Vagina (tissue), 2 donors: ENCODE measurements around the gene TTC3. TPM values are rescaled to one million over a fixed set of nuclear protein-coding genes. Genes with fewer than 3 reads are reported as not detected.
A peak's percentile ranks its signal among the peaks of the same experiment; 100 is the strongest.

Experiments used
- DNase-seq, 2 donors: peaks; one replicate each; pipeline ENCODE4 v3.0.0-alpha.2; 2017; ENCODE audit errors: extremely low spot score in 2 of 2
- H3K27ac ChIP-seq: fragments of 200-600 bp; sonication (generic); one replicate; pipeline ENCODE4 v1.5.1; 2019
- H3K27me3 ChIP-seq: fragments of 200-600 bp; sonication (generic); one replicate; pipeline ENCODE4 v1.5.1; 2019
- H3K36me3 ChIP-seq, 2 donors: fragments of 200-600 bp; sonication (generic); one replicate each; pipeline ENCODE4 v1.5.1; 2017 to 2019
- H3K4me1 ChIP-seq: fragments of 200-600 bp; sonication (generic); one replicate; pipeline ENCODE4 v1.5.1; 2019
- H3K4me3 ChIP-seq, 2 donors: fragments of 200-600 bp; sonication (generic); 1 replicate in 1 of 2; 2 replicates in 1 of 2; pipeline ENCODE4 v1.5.1; 2016 to 2019
- H3K9me3 ChIP-seq: fragments of 200-600 bp; sonication (generic); one replicate; pipeline ENCODE4 v1.5.1; 2019
- CTCF ChIP-seq, 3 experiments: fragments of 450-650 bp in 2 of 3; fragments of 200-600 bp in 1 of 3; sonication (generic) in 1 of 3; IDR thresholded peaks; one replicate each; pipeline ENCODE4 v1.5.1; 2017 to 2019; ENCODE audit warnings: antibody characterized with exemption in 3 of 3, mild to moderate bottlenecking in 2 of 3, moderate library complexity in 2 of 3
- POLR2A ChIP-seq, 2 donors: fragments of 450-650 bp; IDR thresholded peaks; one replicate each; pipeline ENCODE4 v1.6.1; 2017; ENCODE audit warnings: antibody characterized with exemption in 2 of 2, mild to moderate bottlenecking in 2 of 2, moderate library complexity in 2 of 2
- POLR2AphosphoS5 ChIP-seq, 2 donors: sonication (generic); formaldehyde crosslinking; IDR thresholded peaks; one replicate each; pipeline ENCODE4 v1.9.0; 2017; ENCODE audit warnings: antibody characterized with exemption in 2 of 2, mild to moderate bottlenecking in 2 of 2, low read depth in 1 of 2; ENCODE audit not compliant: insufficient read depth in 1 of 2
- intact Hi-C: fragments of 100-400 bp; cut with DNase I; formaldehyde crosslinking; loops from one replicate; pipeline ENCODE4 v1.15.1; 2023
- total RNA-seq: library from RNA; depleted of rRNA; stranded (reverse); fragments of >200 nt; gene quantifications from one replicate; pipeline ENCODE4 v1.2.3, GENCODE V29; 2016

Gene TTC3
- total RNA-seq, 1 donor from 2014 or later = 98.0 TPM

- Histone ChIP-seq H3K9me3 (no peaks in the 10 kb centered on the region), H3K4me3 (no peak overlapping the region), H3K27ac (no peak overlapping the region), H3K27me3 (no peaks in the 10 kb centered on the region), H3K36me3 (peaks cover 0 to 87% of the 10 kb centered on the region in 2 donors), H3K4me1 (no peaks in the 10 kb centered on the region)
- peak in 1 of 2 donors; percentile 47 for DNase-seq
- no peak for TF ChIP-seq POLR2AphosphoS5 (IDR thresholded peaks at IDR 0.05; ENCODE audit: insufficient read depth in 1 of 2, low read depth in 1 of 2)
- no peak for TF ChIP-seq POLR2A (IDR thresholded peaks at IDR 0.05)
- TF ChIP-seq CTCF (IDR thresholded peaks at IDR 0.05) = no peak
- intact Hi-C loops = no loop called here
Observed at GRCh38 chr21:37228003-37228400, 154.9 kb downstream of the TTC3 start.

DNA sequence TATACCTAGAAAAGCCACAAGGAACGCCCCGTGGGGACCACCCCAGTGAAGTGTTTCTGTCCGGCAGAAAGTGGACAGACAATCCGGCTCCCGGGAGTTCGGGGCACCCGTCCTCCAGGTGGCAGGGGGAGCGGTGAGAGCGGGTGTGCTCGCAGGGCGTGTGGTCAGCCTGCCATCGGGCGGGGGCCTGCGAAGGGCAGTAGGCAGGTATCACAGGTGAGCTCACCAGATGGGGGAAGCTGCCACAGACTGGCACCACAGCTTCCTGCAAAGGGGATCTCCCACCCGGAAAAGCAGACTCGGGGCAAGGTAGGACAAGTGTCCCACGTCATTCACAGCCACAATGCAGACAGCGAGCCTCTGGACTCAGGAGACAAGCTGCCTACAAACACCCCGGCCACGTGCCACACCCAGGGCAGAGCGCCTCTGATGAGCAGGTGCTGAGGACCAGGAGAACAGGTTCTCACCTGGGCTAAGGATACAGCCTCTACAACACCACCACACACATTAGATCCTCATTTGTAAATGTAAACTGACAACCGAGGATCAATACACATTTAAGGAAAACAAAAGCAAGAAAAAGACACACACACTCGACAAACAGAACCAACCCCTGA is 157.7 kb downstream of the TTC3 start:
- Histone ChIP-seq H3K4me1 (no peaks in the 10 kb centered on the region), H3K9me3 (no peaks in the 10 kb centered on the region), H3K4me3 (no peak overlapping the region), H3K27ac (no peak overlapping the region), H3K27me3 (no peaks in the 10 kb centered on the region), H3K36me3 (peaks cover 0 to 77% of the 10 kb centered on the region in 2 donors)
- intact Hi-C loops = no loop called here
- no peak for TF ChIP-seq POLR2AphosphoS5 (IDR thresholded peaks at IDR 0.05; ENCODE audit: insufficient read depth in 1 of 2, low read depth in 1 of 2)
- TF ChIP-seq POLR2A (IDR thresholded peaks at IDR 0.05) = no peak
- no peak for TF ChIP-seq CTCF (IDR thresholded peaks at IDR 0.05)
- peak in 1 of 2 donors; percentile 91 for DNase-seq

DNA sequence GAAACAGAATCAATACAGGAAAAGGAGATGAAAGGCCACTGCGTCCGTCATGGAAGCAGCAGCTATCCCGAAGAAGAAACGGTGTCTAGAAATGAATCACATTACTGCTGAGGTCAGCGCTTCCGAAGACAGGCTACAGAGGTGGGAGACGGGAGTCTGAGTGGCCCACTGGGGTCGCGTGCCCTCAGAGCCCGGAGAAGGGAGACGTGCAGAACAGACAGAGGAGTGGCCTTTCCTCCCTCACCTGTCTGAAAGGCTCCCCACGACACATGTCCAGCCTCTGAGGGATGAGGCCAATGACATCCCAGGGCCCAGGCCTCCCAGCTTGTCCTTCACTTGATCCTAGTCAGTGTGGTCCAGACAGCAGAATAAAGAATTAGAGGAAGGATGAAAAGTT is 158.2 kb downstream of the TTC3 start:
- TF ChIP-seq POLR2A (IDR thresholded peaks at IDR 0.05) (no peak), POLR2AphosphoS5 (IDR thresholded peaks at IDR 0.05; ENCODE audit: insufficient read depth in 1 of 2, low read depth in 1 of 2) (no peak), CTCF (IDR thresholded peaks at IDR 0.05) (no peak)
- Histone ChIP-seq H3K9me3 (no peaks in the 10 kb centered on the region), H3K27ac (no peak overlapping the region), H3K27me3 (no peaks in the 10 kb centered on the region), H3K36me3 (peaks cover 0 to 76% of the 10 kb centered on the region in 2 donors), H3K4me1 (no peaks in the 10 kb centered on the region), H3K4me3 (no peak overlapping the region)
- intact Hi-C loops = no loop called here
- peak in 1 of 2 donors; percentile 64 for DNase-seq

- no peak for DNase-seq
- Histone ChIP-seq H3K27me3 (no peaks in the 10 kb centered on the region), H3K36me3 (peaks cover 0 to 72% of the 10 kb centered on the region in 2 donors), H3K27ac (no peak overlapping the region), H3K4me3 (no peak overlapping the region), H3K4me1 (no peaks in the 10 kb centered on the region), H3K9me3 (no peaks in the 10 kb centered on the region)
- no peak for TF ChIP-seq CTCF (IDR thresholded peaks at IDR 0.05)
- TF ChIP-seq POLR2A (IDR thresholded peaks at IDR 0.05) = no peak
- TF ChIP-seq POLR2AphosphoS5 (IDR thresholded peaks at IDR 0.05; ENCODE audit: insufficient read depth in 1 of 2, low read depth in 1 of 2) = no peak
- intact Hi-C loops = no loop called here
Observed at GRCh38 chr21:37231671-37232070, 158.6 kb downstream of the TTC3 start.

DNA sequence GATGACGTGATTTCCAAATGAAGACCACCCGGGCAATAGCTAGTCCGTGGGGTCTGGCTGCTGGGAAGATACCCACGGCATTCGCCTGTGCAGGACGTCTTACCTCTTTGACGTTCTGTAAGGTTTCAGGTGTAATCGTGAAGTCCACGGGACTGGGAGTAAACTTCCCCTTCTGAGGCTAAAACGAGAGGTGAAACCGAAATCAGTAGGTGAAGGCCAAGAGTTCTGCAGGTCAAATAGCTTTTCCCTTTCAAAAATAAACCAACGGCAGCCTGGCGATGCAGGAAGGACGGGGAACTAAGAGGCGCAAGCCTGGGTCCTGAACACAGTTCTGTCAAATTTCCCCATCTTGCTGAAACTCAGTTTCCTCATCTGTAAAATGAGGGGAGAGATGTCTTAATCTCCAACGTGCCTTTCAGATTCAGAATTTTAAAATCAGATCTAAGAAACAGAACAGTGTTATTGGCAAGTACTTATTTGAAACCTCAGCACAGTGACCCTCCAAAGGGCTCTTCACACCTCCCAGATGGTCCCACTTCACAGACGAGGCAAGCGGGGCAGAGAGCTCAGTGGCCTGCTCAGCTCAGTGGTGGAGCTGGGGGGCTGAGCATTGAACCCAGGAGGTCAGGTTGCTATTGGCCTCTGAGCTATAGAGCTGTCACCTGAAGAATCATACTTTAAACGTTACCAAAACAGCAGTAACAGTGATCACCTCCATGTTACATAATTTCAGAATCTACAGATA is 159.4 kb downstream of the TTC3 start:
- Histone ChIP-seq H3K27ac (no peak overlapping the region), H3K4me1 (no peaks in the 10 kb centered on the region), H3K9me3 (no peaks in the 10 kb centered on the region), H3K4me3 (no peak overlapping the region), H3K27me3 (no peaks in the 10 kb centered on the region), H3K36me3 (peaks cover 0 to 66% of the 10 kb centered on the region in 2 donors)
- no peak for DNase-seq
- intact Hi-C loops = no loop called here
- TF ChIP-seq CTCF (IDR thresholded peaks at IDR 0.05) = no peak
- TF ChIP-seq POLR2A (IDR thresholded peaks at IDR 0.05) = no peak
- no peak for TF ChIP-seq POLR2AphosphoS5 (IDR thresholded peaks at IDR 0.05; ENCODE audit: insufficient read depth in 1 of 2, low read depth in 1 of 2)
